Measurements from ENCODE around the gene NEGR1. TPM values are rescaled to one million over a fixed set of nuclear protein-coding genes. Genes with fewer than 3 reads are reported as not detected.

NEGR1 gene
- total RNA-seq, 1 donor from 2014 or later = not detected

GRCh38 chr1:71695084-71695483, 587.3 kb downstream of the NEGR1 start:
- no peaks in the 10 kb centered on the region for H3K9me3 Mint-ChIP-seq
- H3K4me1 Mint-ChIP-seq (ENCODE audit: low read depth) = no peaks in the 10 kb centered on the region
- intact Hi-C loops (cut with micrococcal nuclease) = no loop called here
- no peaks in the 10 kb centered on the region for H3K27me3 Mint-ChIP-seq (ENCODE audit: low read depth)
- no peak overlapping the region for H3K27ac Mint-ChIP-seq
- no peak overlapping the region for H3K4me3 Mint-ChIP-seq (ENCODE audit: low read depth)
- no peak for DNase-seq (ENCODE audit: low spot score)
- no peaks in the 10 kb centered on the region for H3K36me3 Mint-ChIP-seq (ENCODE audit: low read depth)

GRCh38 chr1:71693581-71693980, 588.8 kb downstream of the NEGR1 start:
- Mint-ChIP-seq H3K9me3 (no peaks in the 10 kb centered on the region), H3K27me3 (ENCODE audit: low read depth) (no peaks in the 10 kb centered on the region), H3K4me1 (ENCODE audit: low read depth) (no peaks in the 10 kb centered on the region), H3K27ac (no peak overlapping the region), H3K36me3 (ENCODE audit: low read depth) (no peaks in the 10 kb centered on the region), H3K4me3 (ENCODE audit: low read depth) (no peak overlapping the region)
- intact Hi-C loops (cut with micrococcal nuclease) = no loop called here
- no peak for DNase-seq (ENCODE audit: low spot score)

GRCh38 chr1:71689635-71690034, 592.7 kb downstream of the NEGR1 start:
- H3K9me3 Mint-ChIP-seq = no peaks in the 10 kb centered on the region
- H3K36me3 Mint-ChIP-seq (ENCODE audit: low read depth) = no peaks in the 10 kb centered on the region
- no peaks in the 10 kb centered on the region for H3K27me3 Mint-ChIP-seq (ENCODE audit: low read depth)
- no peak overlapping the region for H3K27ac Mint-ChIP-seq
- DNase-seq (ENCODE audit: low spot score) = no peak
- H3K4me1 Mint-ChIP-seq (ENCODE audit: low read depth) = no peaks in the 10 kb centered on the region
- intact Hi-C loops (cut with micrococcal nuclease) = no loop called here
- H3K4me3 Mint-ChIP-seq (ENCODE audit: low read depth) = no peak overlapping the region

GRCh38 chr1:71687376-71687775, 595.0 kb downstream of the NEGR1 start:
- Mint-ChIP-seq H3K9me3 (no peaks in the 10 kb centered on the region), H3K27ac (no peak overlapping the region), H3K4me1 (ENCODE audit: low read depth) (no peaks in the 10 kb centered on the region), H3K4me3 (ENCODE audit: low read depth) (no peak overlapping the region), H3K36me3 (ENCODE audit: low read depth) (no peaks in the 10 kb centered on the region), H3K27me3 (ENCODE audit: low read depth) (no peaks in the 10 kb centered on the region)
- no peak for DNase-seq (ENCODE audit: low spot score)
- intact Hi-C loops (cut with micrococcal nuclease) = no loop called here

- Mint-ChIP-seq H3K27ac (no peak overlapping the region), H3K4me3 (ENCODE audit: low read depth) (no peak overlapping the region), H3K36me3 (ENCODE audit: low read depth) (no peaks in the 10 kb centered on the region), H3K27me3 (ENCODE audit: low read depth) (no peaks in the 10 kb centered on the region), H3K4me1 (ENCODE audit: low read depth) (no peaks in the 10 kb centered on the region), H3K9me3 (no peaks in the 10 kb centered on the region)
- no peak for DNase-seq (ENCODE audit: low spot score)
- intact Hi-C loops (cut with micrococcal nuclease) = no loop called here
These were observed 605.1 kb downstream of the NEGR1 start for GRCh38 chr1:71676979-71677925.

GRCh38 chr1:71668065-71668464, 614.3 kb downstream of the NEGR1 start:
- Mint-ChIP-seq H3K4me3 (ENCODE audit: low read depth) (no peak overlapping the region), H3K4me1 (ENCODE audit: low read depth) (no peaks in the 10 kb centered on the region), H3K9me3 (no peaks in the 10 kb centered on the region)

GRCh38 chr1:71667216-71667615, 615.1 kb downstream of the NEGR1 start:
- no peaks in the 10 kb centered on the region for H3K9me3 Mint-ChIP-seq

More at GRCh38 chr1:71668065-71668464, 614.3 kb downstream of the NEGR1 start:
- intact Hi-C loops (cut with micrococcal nuclease) = no loop called here
- H3K27me3 Mint-ChIP-seq (ENCODE audit: low read depth) = no peaks in the 10 kb centered on the region
- DNase-seq (ENCODE audit: low spot score) = no peak
- H3K27ac Mint-ChIP-seq = no peak overlapping the region
- H3K36me3 Mint-ChIP-seq (ENCODE audit: low read depth) = no peaks in the 10 kb centered on the region

GRCh38 chr1:71666609-71667008, 615.7 kb downstream of the NEGR1 start:
- Mint-ChIP-seq H3K27ac (no peak overlapping the region), H3K4me1 (ENCODE audit: low read depth) (no peaks in the 10 kb centered on the region)

More at GRCh38 chr1:71667216-71667615, 615.1 kb downstream of the NEGR1 start:
- DNase-seq (ENCODE audit: low spot score) = no peak
- no peak overlapping the region for H3K27ac Mint-ChIP-seq
- intact Hi-C loops (cut with micrococcal nuclease) = no loop called here
- no peak overlapping the region for H3K4me3 Mint-ChIP-seq (ENCODE audit: low read depth)
- H3K4me1 Mint-ChIP-seq (ENCODE audit: low read depth) = no peaks in the 10 kb centered on the region
- no peaks in the 10 kb centered on the region for H3K27me3 Mint-ChIP-seq (ENCODE audit: low read depth)
- H3K36me3 Mint-ChIP-seq (ENCODE audit: low read depth) = no peaks in the 10 kb centered on the region

GRCh38 chr1:71660411-71660810, 621.9 kb downstream of the NEGR1 start:
- H3K4me1 Mint-ChIP-seq (ENCODE audit: low read depth) = no peaks in the 10 kb centered on the region
- H3K27me3 Mint-ChIP-seq (ENCODE audit: low read depth) = no peaks in the 10 kb centered on the region
- H3K9me3 Mint-ChIP-seq = no peaks in the 10 kb centered on the region
- H3K4me3 Mint-ChIP-seq (ENCODE audit: low read depth) = no peak overlapping the region
- no peaks in the 10 kb centered on the region for H3K36me3 Mint-ChIP-seq (ENCODE audit: low read depth)
- no peak overlapping the region for H3K27ac Mint-ChIP-seq
- intact Hi-C loops (cut with micrococcal nuclease) = no loop called here
- no peak for DNase-seq (ENCODE audit: low spot score)

More at GRCh38 chr1:71666609-71667008, 615.7 kb downstream of the NEGR1 start:
- Mint-ChIP-seq H3K27me3 (ENCODE audit: low read depth) (no peaks in the 10 kb centered on the region), H3K9me3 (no peaks in the 10 kb centered on the region), H3K4me3 (ENCODE audit: low read depth) (no peak overlapping the region), H3K36me3 (ENCODE audit: low read depth) (no peaks in the 10 kb centered on the region)
- intact Hi-C loops (cut with micrococcal nuclease) = no loop called here
- DNase-seq (ENCODE audit: low spot score) = no peak

- Mint-ChIP-seq H3K4me3 (ENCODE audit: low read depth) (no peak overlapping the region), H3K4me1 (ENCODE audit: low read depth) (no peaks in the 10 kb centered on the region), H3K36me3 (ENCODE audit: low read depth) (no peaks in the 10 kb centered on the region), H3K27me3 (ENCODE audit: low read depth) (no peaks in the 10 kb centered on the region), H3K9me3 (no peaks in the 10 kb centered on the region), H3K27ac (no peak overlapping the region)
- intact Hi-C loops (cut with micrococcal nuclease) = no loop called here
- DNase-seq (ENCODE audit: low spot score) = no peak
These were observed 624.3 kb downstream of the NEGR1 start for GRCh38 chr1:71657891-71658679.

GRCh38 chr1:71656902-71657301, 625.4 kb downstream of the NEGR1 start:
- no peak overlapping the region for H3K4me3 Mint-ChIP-seq (ENCODE audit: low read depth)
- intact Hi-C loops (cut with micrococcal nuclease) = no loop called here
- no peaks in the 10 kb centered on the region for H3K36me3 Mint-ChIP-seq (ENCODE audit: low read depth)
- H3K9me3 Mint-ChIP-seq = no peaks in the 10 kb centered on the region
- no peak for DNase-seq (ENCODE audit: low spot score)
- H3K27me3 Mint-ChIP-seq (ENCODE audit: low read depth) = no peaks in the 10 kb centered on the region
- no peaks in the 10 kb centered on the region for H3K4me1 Mint-ChIP-seq (ENCODE audit: low read depth)
- no peak overlapping the region for H3K27ac Mint-ChIP-seq

GRCh38 chr1:71655604-71656003, 626.7 kb downstream of the NEGR1 start:
- Mint-ChIP-seq H3K4me3 (ENCODE audit: low read depth) (no peak overlapping the region), H3K4me1 (ENCODE audit: low read depth) (no peaks in the 10 kb centered on the region), H3K27me3 (ENCODE audit: low read depth) (no peaks in the 10 kb centered on the region), H3K27ac (no peak overlapping the region), H3K36me3 (ENCODE audit: low read depth) (no peaks in the 10 kb centered on the region), H3K9me3 (no peaks in the 10 kb centered on the region)
- intact Hi-C loops (cut with micrococcal nuclease) = no loop called here
- no peak for DNase-seq (ENCODE audit: low spot score)

GRCh38 chr1:71653952-71654351, 628.4 kb downstream of the NEGR1 start:
- intact Hi-C loops (cut with micrococcal nuclease) = no loop called here
- H3K27me3 Mint-ChIP-seq (ENCODE audit: low read depth) = no peaks in the 10 kb centered on the region
- H3K9me3 Mint-ChIP-seq = no peaks in the 10 kb centered on the region
- no peaks in the 10 kb centered on the region for H3K36me3 Mint-ChIP-seq (ENCODE audit: low read depth)
- DNase-seq (ENCODE audit: low spot score) = no peak
- H3K4me1 Mint-ChIP-seq (ENCODE audit: low read depth) = no peaks in the 10 kb centered on the region
- no peak overlapping the region for H3K4me3 Mint-ChIP-seq (ENCODE audit: low read depth)
- H3K27ac Mint-ChIP-seq = no peak overlapping the region

Data from activated T-helper 2 cell treated with anti-CD3 and anti-CD28 coated beads, Interferon-gamma antibody, Interleukin-2, Interleukin-4, amounts not matched to agents 10 μg/mL and 5 μg/mL and 100 μg/mL, durations not matched to agents 14 hours and 24 hours and 36 hours (primary cell).